G401 (cell line): ENCODE measurements around the gene SLC2A10. TPM values are rescaled to one million over a fixed set of nuclear protein-coding genes. Genes with fewer than 3 reads are reported as not detected.

Source experiments
- DNase-seq: peaks from one replicate; pipeline ENCODE4 v3.0.0-alpha.2; 2015; ENCODE audit warnings: low spot score
- in situ Hi-C: cut with HindIII; loops from 2 replicates; pipeline ENCODE4 v1.10.0; 2016; ENCODE audit warnings: low sequenced_read_pairs, mixed read lengths
- total RNA-seq: library from RNA; depleted of rRNA; stranded (reverse); fragments of >200 nt; shearing (Covaris generic); gene quantifications from 2 replicates; pipeline ENCODE4 v1.2.3, GENCODE V29; 2014

The SLC2A10 gene
- total RNA-seq, 1 experiment from 2014 or later = 2.4 TPM

GRCh38 chr20:46701057-46701456 lies 8.4 kb upstream of the SLC2A10 start:
- in situ Hi-C loops = no loop called here
- no peak for DNase-seq

- no peak for DNase-seq
- in situ Hi-C loops = no loop called here
These were observed 7.9 kb upstream of the SLC2A10 start for GRCh38 chr20:46701556-46701955.

GRCh38 chr20:46701986-46702385 lies 7.5 kb upstream of the SLC2A10 start:
- no peak for DNase-seq
- in situ Hi-C loops = no loop called here

DNA sequence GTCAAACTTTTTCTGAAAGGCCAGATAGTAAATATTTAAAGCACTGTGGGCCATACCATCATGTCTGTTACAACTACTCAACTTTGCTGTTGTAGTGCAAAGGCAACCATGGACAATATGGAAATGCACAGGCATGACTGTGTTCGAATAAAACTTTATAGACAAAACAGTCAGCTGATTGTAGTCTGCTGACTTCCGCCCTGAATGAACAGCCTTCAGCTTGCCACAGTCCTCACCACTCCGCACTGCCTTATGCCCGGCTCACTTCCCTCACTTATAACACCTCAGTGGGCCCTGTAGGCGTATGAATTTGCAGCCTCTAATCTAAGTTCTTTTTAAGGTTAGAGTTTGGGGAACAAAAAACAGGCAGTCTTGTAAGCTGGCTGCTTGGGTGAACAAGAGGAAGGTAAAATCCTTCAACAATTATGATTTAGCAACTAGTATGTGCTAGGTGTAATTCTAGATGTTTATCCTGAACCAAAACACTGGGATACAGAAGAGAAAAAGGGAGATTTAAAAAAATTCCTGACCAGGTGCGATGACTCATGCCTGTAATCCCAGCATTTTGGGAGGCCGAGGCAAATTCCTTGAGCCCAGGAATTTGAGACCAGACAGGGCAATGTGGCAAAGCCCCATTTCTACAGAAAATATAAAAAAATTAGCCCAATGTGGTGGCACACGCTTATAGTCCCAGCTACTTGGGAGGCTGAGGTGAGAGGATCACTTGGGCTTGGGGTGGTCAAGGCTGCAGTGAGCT lies 6.8 kb upstream of the SLC2A10 start:
- DNase-seq = no peak
- in situ Hi-C loops = no loop called here

GRCh38 chr20:46703435-46703834 lies 6.0 kb upstream of the SLC2A10 start:
- no peak for DNase-seq
- in situ Hi-C loops = no loop called here

DNA sequence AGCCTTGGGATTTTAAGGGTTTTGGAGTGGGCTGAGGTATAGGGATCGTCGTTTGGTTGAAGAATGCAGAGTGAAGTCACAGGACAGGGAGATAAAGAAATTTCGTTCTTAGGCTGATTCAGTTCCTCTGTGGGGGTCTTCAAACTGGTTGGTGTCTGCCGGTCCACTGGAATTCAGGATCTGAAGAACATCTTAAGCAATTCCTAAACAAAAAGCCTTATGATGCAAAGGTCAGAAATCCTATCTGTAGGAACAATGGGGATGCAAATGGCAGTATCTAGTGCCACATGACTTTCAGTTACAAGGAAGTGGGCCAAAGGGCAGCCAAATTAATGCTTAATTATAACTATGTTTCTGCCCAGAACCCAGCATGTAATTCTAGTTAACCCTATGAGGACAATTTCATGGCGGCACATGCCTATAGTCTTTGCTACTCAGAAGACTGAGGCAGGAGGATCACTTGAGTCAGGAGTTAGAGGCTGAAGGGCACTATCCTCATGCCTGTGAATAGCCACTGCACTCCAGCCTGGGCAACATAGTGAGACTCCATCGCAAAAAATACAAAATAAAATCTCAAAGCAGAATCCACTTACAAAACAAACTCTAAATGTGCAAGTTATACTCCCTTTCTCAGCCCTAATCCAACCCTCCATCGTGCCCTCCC lies 4.6 kb upstream of the SLC2A10 start:
- DNase-seq = no peak
- in situ Hi-C loops = no loop called here

DNA sequence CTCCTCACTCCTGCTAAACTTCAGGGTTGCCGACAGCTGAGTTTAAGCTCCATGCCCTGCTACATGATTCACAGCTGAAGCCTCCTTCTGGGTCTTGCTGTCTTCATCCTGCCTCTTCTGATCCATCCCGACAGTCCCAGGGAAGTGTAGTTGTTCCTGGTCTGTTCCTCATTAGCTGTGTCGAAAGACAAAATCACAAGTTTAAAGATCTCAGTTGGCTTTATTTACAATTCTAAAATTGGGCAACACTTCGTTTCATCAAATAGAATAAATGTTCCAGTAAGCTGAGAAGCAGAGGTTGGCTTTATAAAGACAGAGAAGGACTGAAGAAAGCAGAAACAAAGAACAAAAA lies 4.1 kb upstream of the SLC2A10 start:
- no peak for DNase-seq
- in situ Hi-C loops = no loop called here

DNA sequence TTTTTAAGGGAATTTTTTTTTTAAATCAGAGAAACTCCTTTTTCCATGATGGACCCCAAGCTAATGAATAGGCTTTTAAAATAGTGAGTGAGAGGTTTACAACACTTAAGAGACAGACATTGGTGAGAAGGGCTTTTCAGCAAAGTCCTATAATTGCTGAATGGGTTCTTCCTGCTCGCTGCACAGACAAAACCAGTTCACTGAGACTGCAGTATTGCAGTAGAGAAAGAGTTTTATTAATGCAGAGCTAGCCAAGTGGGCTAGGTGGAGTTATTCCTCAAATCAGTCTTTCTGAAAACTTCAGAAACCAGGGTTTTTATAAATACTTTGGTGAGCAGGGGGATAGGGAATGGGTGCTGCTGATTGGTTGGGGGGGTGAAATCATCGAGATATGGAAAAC lies 3.2 kb upstream of the SLC2A10 start:
- in situ Hi-C loops = no loop called here
- DNase-seq = no peak

- no peak for DNase-seq
- in situ Hi-C loops = no loop called here
These were observed 1.1 kb upstream of the SLC2A10 start for GRCh38 chr20:46708172-46708860.

GRCh38 chr20:46709055-46709458 lies 392 bp upstream of the SLC2A10 start:
- no peak for DNase-seq
- in situ Hi-C loops = no loop called here

- no peak for DNase-seq
- in situ Hi-C loops = no loop called here
These were observed 884 bp downstream of the SLC2A10 start for GRCh38 chr20:46710153-46710913.

- in situ Hi-C loops = no loop called here
- DNase-seq = no peak
These were observed 2.7 kb downstream of the SLC2A10 start for GRCh38 chr20:46712056-46712636.

DNA sequence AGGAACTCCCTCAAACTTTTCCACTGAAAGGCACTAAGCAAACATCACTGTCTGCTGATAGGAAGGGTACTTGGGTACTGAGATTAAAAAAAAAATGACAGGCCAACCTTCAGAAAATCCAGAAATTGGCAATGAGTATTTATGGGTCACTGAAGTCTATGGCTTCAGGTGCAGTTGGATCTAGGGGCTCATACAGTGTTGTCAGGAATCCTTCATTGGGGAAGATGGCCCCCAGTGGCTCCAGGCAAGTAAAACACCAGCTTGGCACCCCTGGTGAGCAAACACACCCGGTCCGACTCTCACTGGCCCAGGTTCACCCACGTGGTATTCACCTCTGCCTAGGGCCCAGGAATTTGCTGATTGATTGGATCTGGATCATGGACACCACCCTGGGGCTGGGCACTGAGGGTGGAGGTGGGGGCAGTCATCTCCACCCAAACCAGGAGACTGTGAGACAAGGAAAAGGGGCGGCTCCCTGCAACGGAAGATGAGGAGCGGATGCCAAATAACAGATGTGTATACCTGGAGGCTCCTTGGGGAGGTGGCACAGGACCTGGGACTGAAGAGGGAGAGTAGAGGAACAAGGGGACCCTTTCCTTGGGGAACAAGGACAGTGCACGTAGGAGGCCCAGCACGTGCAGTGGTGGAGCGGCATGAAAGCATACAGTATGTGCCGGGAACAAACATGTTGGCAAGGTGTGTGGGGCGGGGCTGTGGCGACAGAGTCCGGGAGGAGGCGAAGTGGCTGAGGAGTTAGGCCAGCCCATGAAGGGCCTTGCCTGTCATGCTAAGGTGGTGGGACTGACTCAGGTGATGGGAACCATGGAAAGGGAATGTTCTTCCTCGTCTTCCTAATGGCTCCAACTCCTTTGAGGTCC lies 4.7 kb downstream of the SLC2A10 start:
- in situ Hi-C loops = no loop called here

DNA sequence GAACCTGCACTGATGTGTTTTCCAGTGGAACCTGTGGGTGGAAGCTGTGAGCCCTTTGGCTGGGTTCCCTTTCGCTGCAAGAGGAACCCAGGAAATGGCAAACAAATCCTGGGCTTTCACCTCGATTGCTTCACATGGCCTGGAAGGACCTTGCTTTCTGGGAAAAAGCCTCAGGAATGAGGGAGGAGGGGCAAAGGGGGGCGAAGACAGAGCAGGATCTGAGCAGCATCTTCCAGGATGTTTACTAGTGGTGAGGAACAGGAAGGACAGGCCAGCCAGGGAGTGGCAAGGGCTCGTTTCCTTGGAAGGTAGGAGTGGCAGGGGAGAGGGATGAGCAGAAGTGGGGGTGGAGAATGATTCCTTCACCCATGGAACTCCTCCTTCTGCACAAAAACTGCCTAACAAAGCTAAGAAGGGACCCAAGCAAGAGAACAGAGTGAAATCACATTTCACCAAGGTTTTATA lies 5.9 kb downstream of the SLC2A10 start:
- in situ Hi-C loops = no loop called here
- DNase-seq = no peak

More for the DNA sequence above, 4.7 kb downstream of the SLC2A10 start:
- DNase-seq = no peak

- DNase-seq = no peak
- in situ Hi-C loops = no loop called here
These were observed 8.5 kb downstream of the SLC2A10 start for GRCh38 chr20:46717818-46718541.

GRCh38 chr20:46720019-46720418 lies 10.6 kb downstream of the SLC2A10 start:
- in situ Hi-C loops = no loop called here
- DNase-seq = no peak

DNA sequence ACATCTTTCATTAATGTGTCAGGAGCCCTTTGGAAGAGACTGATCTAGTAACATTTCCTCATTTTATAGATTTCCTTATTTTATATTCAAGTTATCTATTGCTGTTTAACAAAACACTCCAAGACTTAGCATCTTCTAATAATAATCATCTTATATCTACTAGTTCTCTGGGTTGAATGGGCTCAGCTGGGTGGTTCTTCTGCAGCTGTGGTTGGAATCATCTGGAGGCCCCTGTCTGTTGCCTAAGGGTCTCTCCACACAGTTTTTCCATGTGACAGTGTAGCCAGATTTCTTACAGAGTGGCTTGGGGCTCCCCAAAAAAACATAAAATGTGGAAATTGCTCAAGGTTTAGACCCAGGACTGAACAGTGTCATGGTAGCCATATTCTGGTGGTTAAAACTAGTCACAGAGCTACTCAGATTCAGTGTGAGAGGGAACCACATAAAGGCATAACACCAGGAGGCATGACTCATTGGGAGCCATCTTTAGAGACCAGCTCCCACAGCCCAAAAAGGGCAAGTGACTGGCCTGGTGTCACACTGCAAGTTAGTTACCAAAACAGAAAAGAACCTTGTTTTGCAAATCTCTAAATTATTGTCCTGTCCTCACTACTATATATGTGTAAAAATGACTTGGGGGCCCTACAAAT lies 11.5 kb downstream of the SLC2A10 start:
- in situ Hi-C loops = no loop called here
- no peak for DNase-seq
